ENCODE data around the gene ACVR1B. TPM values are rescaled to one million over a fixed set of nuclear protein-coding genes. Genes with fewer than 3 reads are reported as not detected.

ACVR1B gene
- total and polyA plus RNA-seq, 2 experiments from 2014 or later, result 2.4 to 7.5 TPM

- H3K4me1 ChIP-seq (ENCODE audit: insufficient read depth), result peaks cover 17% of the 10 kb centered on the region
- peak overlapping the region; percentile 63; the same call in 1 of the 2 replicates for H3K27ac ChIP-seq (ENCODE audit: low read depth)
- peak; percentile 84 for DNase-seq (ENCODE audit: low spot score)
- peak overlapping the region; percentile 88 for H3K4me2 ChIP-seq
- Mint-ChIP-seq H3K4me3 (peak overlapping the region; percentile 66), H3K27me3 (ENCODE audit: insufficient read depth, low read depth, poor library complexity) (peaks cover 37% of the 10 kb centered on the region), H3K4me1 (peaks cover 36% of the 10 kb centered on the region), H3K27ac (no peak overlapping the region), H3K36me3 (ENCODE audit: low read depth) (no peaks in the 10 kb centered on the region), H3K9me3 (no peaks in the 10 kb centered on the region)
- H3K79me2 ChIP-seq (replicated peaks; ENCODE audit: insufficient read depth), result peaks cover 15% of the 10 kb centered on the region
- peaks cover 12% of the 10 kb centered on the region for H4K20me1 ChIP-seq (replicated peaks; ENCODE audit: insufficient read depth)
- H2AFZ ChIP-seq, result peak overlapping the region; percentile 95
- TF ChIP-seq EZH2phosphoT487 (IDR thresholded peaks at IDR 0.05; ENCODE audit: unreplicated experiment) (no peak), CREB1 (CRISPR knock-in tag; IDR thresholded peaks at IDR 0.05; ENCODE audit: low read depth) (peak; percentile 84)
- H3K36me3 ChIP-seq (ENCODE audit: insufficient read depth), result no peaks in the 10 kb centered on the region
- peak overlapping the region; percentile 66 for H3K4me3 ChIP-seq
- peaks cover 54% of the 10 kb centered on the region for H3K27me3 ChIP-seq (ENCODE audit: insufficient read depth)
- H3F3A ChIP-seq (replicated peaks; ENCODE audit: low read depth), result peaks cover 14% of the 10 kb centered on the region
- H3K9me2 ChIP-seq (ENCODE audit: insufficient read depth), result no peaks in the 10 kb centered on the region
- ATAC-seq, result peak; percentile 7
Measured at GRCh38 chr12:52036587-52037171, 85.2 kb downstream of the ACVR1B start.

GRCh38 chr12:52037248-52037861, 85.9 kb downstream of the ACVR1B start:
- Mint-ChIP-seq H3K4me3 (peak overlapping the region; percentile 87), H3K27me3 (ENCODE audit: insufficient read depth, low read depth, poor library complexity) (peaks cover 40% of the 10 kb centered on the region), H3K4me1 (peaks cover 36% of the 10 kb centered on the region), H3K9me3 (no peaks in the 10 kb centered on the region), H3K36me3 (ENCODE audit: low read depth) (peaks cover 5% of the 10 kb centered on the region; the same call in 1 of the 3 replicates), H3K27ac (peak overlapping the region; percentile 85; the same call in 1 of the 2 replicates)
- ATAC-seq, result peak; percentile 8
- Histone ChIP-seq H3K36me3 (ENCODE audit: insufficient read depth) (no peaks in the 10 kb centered on the region), H3K4me3 (peak overlapping the region; percentile 92), H3K4me1 (ENCODE audit: insufficient read depth) (peaks cover 14% of the 10 kb centered on the region), H3K27me3 (ENCODE audit: insufficient read depth) (peaks cover 50% of the 10 kb centered on the region), H4K20me1 (replicated peaks; ENCODE audit: insufficient read depth) (peaks cover 12% of the 10 kb centered on the region), H3K79me2 (replicated peaks; ENCODE audit: insufficient read depth) (peaks cover 15% of the 10 kb centered on the region), H3F3A (replicated peaks; ENCODE audit: low read depth) (peaks cover 14% of the 10 kb centered on the region), H3K27ac (ENCODE audit: low read depth) (no peak overlapping the region), H3K4me2 (peak overlapping the region; percentile 93), H2AFZ (peak overlapping the region; percentile 85), H3K9me2 (ENCODE audit: insufficient read depth) (no peaks in the 10 kb centered on the region)
- TF ChIP-seq CREB1 (CRISPR knock-in tag; IDR thresholded peaks at IDR 0.05; ENCODE audit: low read depth) (peak; percentile 13; the same call in 1 of the 2 replicates), ZNF462 (CRISPR knock-in tag; IDR thresholded peaks at IDR 0.05) (no peak)
- DNase-seq (ENCODE audit: low spot score), result peak; percentile 79

All from GM23338 (cell line).